NCI-H446 treated with DMSO at 0.1 percent for 48 hours (cell line): Measurements from ENCODE around the gene F11.
"Not testable (repeated sequence)": the region's sequence is repeated elsewhere in the genome, so short reads cannot be mapped to it uniquely, and the experiment has no call there.

Experiments used
- DNase-seq: peaks from one replicate; lab custom pipeline; 2025; lab: John Stamatoyannopoulos, UW

The F11 gene

GRCh38 chr4:186249785-186250754, 15.9 kb upstream of the F11 start:
- DNase-seq, result no peak

GRCh38 chr4:186250760-186251159, 15.2 kb upstream of the F11 start:
- no peak for DNase-seq

GRCh38 chr4:186255122-186255521, 10.9 kb upstream of the F11 start:
- no peak for DNase-seq

GRCh38 chr4:186258216-186258811, 7.7 kb upstream of the F11 start:
- DNase-seq, result no peak

- DNase-seq, result no peak
Observed at GRCh38 chr4:186260117-186260503, 5.9 kb upstream of the F11 start.

- no peak for DNase-seq
Observed at GRCh38 chr4:186260504-186261448, 5.2 kb upstream of the F11 start.

GRCh38 chr4:186264660-186265059, 1.3 kb upstream of the F11 start:
- no peak for DNase-seq

GRCh38 chr4:186265250-186265649, 739 bp upstream of the F11 start:
- DNase-seq, result not testable (repeated sequence)

GRCh38 chr4:186266729-186267456, 904 bp downstream of the F11 start:
- no peak for DNase-seq

- DNase-seq, result no peak
Observed at GRCh38 chr4:186271081-186271678, 5.2 kb downstream of the F11 start.

- DNase-seq, result no peak
Observed at GRCh38 chr4:186272699-186273391, 6.9 kb downstream of the F11 start.

GRCh38 chr4:186273392-186273789, 7.4 kb downstream of the F11 start:
- DNase-seq, result not testable (repeated sequence)

GRCh38 chr4:186283311-186283710, 17.3 kb downstream of the F11 start:
- no peak for DNase-seq

GRCh38 chr4:186285147-186285546, 19.2 kb downstream of the F11 start:
- DNase-seq, result no peak

GRCh38 chr4:186286581-186286980, 20.6 kb downstream of the F11 start:
- DNase-seq, result no peak

- DNase-seq, result no peak
Observed at GRCh38 chr4:186291256-186291890, 25.4 kb downstream of the F11 start.

- no peak for DNase-seq
Observed at GRCh38 chr4:186294160-186294559, 28.2 kb downstream of the F11 start.

- DNase-seq, result no peak
Observed at GRCh38 chr4:186296481-186296880, 30.5 kb downstream of the F11 start.

GRCh38 chr4:186297013-186297645, 31.1 kb downstream of the F11 start:
- no peak for DNase-seq
